ENCODE measurements around the gene PSD. TPM values are rescaled to one million over a fixed set of nuclear protein-coding genes. Genes with fewer than 3 reads are reported as not detected.

PSD gene
- total RNA-seq, 4 donors from 2014 or later, result 0.22 to 1.4 (median 0.54) TPM

GRCh38 chr10:102410429-102411073 is 8.0 kb downstream of the PSD start:
- TF ChIP-seq, protein P1, sequence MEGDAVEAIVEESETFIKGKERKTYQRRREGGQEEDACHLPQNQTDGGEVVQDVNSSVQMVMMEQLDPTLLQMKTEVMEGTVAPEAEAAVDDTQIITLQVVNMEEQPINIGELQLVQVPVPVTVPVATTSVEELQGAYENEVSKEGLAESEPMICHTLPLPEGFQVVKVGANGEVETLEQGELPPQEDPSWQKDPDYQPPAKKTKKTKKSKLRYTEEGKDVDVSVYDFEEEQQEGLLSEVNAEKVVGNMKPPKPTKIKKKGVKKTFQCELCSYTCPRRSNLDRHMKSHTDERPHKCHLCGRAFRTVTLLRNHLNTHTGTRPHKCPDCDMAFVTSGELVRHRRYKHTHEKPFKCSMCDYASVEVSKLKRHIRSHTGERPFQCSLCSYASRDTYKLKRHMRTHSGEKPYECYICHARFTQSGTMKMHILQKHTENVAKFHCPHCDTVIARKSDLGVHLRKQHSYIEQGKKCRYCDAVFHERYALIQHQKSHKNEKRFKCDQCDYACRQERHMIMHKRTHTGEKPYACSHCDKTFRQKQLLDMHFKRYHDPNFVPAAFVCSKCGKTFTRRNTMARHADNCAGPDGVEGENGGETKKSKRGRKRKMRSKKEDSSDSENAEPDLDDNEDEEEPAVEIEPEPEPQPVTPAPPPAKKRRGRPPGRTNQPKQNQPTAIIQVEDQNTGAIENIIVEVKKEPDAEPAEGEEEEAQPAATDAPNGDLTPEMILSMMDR (IDR thresholded peaks at IDR 0.05; ENCODE audit: low read depth), result no peak

DNA sequence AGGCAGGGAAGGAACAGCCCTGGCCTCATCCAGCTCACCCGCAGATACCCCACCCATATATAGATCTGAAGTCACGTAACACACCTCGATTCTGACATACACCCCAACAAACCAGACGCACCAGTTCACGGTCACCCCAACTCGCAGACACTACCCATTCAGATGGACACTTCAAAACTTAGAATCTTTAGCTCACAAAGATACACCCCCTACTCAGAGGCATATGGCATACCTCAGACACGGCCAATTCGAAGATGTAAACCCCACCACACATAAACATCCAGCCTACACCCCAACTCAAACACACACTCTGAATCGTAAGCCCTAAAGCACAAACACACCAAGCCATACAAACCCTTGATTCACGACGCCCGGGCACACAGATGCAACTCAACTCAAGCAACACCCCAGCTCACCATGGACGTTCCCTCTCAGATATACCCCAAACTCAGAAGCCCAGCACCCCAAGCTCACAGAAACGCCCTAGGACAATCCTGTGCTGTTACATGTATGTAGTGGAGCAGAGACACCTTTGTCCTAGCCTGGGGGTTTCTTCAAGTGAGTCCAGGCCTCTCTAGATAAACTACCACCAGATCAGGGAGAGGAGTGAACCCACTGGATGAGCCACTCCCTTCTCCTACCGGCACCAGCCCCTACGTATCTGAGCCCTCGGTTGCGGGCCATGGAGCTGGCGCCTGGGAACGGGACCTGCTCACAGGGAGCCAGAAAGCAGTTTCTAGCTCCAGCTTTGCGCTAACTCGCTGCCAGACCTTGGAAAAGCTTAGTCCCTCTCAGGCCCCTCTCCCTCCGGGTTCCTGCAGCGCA is 8.8 kb downstream of the PSD start:
- TF ChIP-seq, protein P1 (IDR thresholded peaks at IDR 0.05; ENCODE audit: low read depth), result no peak

GRCh38 chr10:102408728-102409603 is 9.6 kb downstream of the PSD start:
- TF ChIP-seq, protein P1 (IDR thresholded peaks at IDR 0.05; ENCODE audit: low read depth), result no peak

DNA sequence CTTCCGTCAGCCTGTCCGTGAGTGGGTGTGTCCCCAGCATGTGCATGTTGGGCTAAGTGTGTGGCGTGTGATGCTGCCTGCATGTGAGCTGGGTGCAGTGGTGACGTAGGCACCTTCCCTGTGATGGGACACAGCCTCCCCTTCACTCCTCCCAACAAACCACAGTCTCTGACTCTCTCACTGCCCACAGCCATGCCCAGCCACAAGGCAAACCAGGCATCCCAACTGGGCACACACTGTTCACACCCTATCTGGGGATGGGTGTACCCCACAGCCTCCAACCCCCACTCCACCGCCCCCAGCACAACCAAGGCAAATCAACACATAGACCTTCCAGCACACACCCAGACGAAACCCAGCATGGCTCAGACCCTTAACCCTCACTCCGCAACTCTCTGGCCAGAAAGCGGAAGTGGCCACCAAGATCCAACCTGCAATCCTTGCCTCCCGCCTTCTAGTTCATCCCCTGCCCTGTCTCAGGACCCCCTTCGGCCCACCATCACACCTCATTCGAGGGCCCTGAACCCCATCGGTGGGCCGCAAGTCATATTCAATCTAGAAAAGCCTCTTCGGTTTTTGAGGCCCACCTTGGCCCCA is 10.4 kb downstream of the PSD start:
- TF ChIP-seq, protein P1 (IDR thresholded peaks at IDR 0.05; ENCODE audit: low read depth), result no peak

DNA sequence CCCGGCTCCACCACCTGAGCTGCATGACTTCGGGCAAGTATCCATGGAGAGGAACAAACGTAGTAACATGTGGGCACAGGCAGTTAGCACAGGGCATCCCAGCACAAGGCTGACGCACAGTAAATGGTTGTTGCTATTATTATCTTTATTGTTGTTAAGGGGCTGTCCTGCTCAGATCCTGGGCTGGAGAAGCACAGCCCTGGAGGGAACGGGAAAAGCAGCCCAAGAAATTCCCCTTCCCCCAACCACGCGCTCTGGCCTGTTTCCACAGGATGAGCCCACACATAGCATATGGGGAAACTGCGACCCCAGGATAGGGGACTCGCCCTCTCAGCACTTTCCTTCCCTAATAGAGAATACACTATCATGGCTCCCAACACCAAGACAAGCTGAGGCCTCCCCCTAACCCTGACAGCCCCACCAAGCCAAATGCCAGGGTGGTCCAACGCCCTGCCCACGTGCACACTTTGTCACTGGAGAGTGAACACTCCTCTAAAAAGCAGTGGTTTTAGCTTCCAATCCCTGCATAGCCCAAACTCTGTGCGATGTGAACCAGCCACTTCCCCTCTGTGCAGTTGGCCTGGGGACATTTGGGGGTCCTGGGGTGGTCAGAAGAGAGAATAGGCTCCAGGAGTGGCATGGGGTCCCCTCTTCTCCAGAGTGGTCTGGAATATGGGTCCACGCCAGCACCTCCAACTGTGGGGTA is 11.0 kb downstream of the PSD start:
- TF ChIP-seq, protein P1 (IDR thresholded peaks at IDR 0.05; ENCODE audit: low read depth), result no peak

DNA sequence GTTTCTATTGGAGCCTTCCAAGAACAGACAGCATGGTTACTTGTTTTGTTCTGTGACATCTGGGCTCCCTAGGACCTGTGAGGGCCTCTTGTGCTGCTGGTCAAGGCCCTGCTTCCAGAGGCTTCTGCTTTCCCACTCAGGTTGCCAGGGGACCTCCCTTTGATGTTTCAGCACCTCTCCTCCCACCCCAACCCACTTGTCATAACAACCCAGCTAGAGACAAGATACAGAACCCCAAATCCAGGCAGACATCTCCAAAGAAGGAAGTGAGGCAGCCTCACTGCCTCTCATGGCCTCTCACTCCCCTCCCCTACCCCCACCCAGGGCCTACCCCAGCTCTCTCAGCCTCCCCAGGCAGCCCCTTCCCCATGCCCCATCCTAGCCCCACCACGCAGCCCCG is 11.8 kb downstream of the PSD start:
- TF ChIP-seq, protein P1 (IDR thresholded peaks at IDR 0.05; ENCODE audit: low read depth), result no peak

All from subcutaneous adipose tissue (tissue), 4 donors.